Astrocyte (in vitro differentiated cells and primary cell): ENCODE data around the gene TACR2. TPM values are rescaled to one million over a fixed set of nuclear protein-coding genes. Genes with fewer than 3 reads are reported as not detected.
A peak's percentile ranks its signal among the peaks of the same experiment; 100 is the strongest.

Experiments used
- DNase-seq: peaks from one replicate; pipeline ENCODE4 v3.0.0-alpha.2; 2010; ENCODE audit warnings: low read depth
- FAIRE-seq: peaks from 2 replicates; lab custom pipeline; 2011; peaks lifted over from hg19 to GRCh38; lab: Jason Lieb, UNC
- H2AFZ ChIP-seq: 2 replicates; pipeline ENCODE4 v1.6.0; 2012; ENCODE audit warnings: low read depth, low read length, inconsistent platforms
- H3K27ac ChIP-seq: 2 replicates; pipeline ENCODE4 v1.5.1; 2011; ENCODE audit warnings: low read depth, low read length, inconsistent platforms
- H3K27me3 ChIP-seq: 2 replicates; pipeline ENCODE4 v1.6.0; 2011; ENCODE audit warnings: low read length, inconsistent platforms; ENCODE audit not compliant: insufficient read depth
- H3K36me3 ChIP-seq: 2 replicates; pipeline ENCODE4 v1.5.1; 2011; ENCODE audit warnings: low read length, inconsistent platforms; ENCODE audit not compliant: insufficient read depth
- H3K4me1 ChIP-seq: 2 replicates; pipeline ENCODE4 v1.5.1; 2011; ENCODE audit warnings: low read length, inconsistent platforms; ENCODE audit not compliant: insufficient read depth
- H3K4me2 ChIP-seq: 2 replicates; pipeline ENCODE4 v1.6.0; 2012; ENCODE audit warnings: low read length, inconsistent platforms
- H3K4me3 ChIP-seq: 2 replicates; pipeline ENCODE4 v1.5.1; 2011; ENCODE audit warnings: low read depth, mild to moderate bottlenecking, low read length, inconsistent platforms; ENCODE audit not compliant: insufficient read depth
- H3K79me2 ChIP-seq: 2 replicates; pipeline ENCODE4 v1.6.0; 2012; ENCODE audit warnings: mild to moderate bottlenecking, low read length, inconsistent platforms; ENCODE audit not compliant: insufficient read depth
- H3K9ac ChIP-seq: 2 replicates; pipeline ENCODE4 v1.6.0; 2012; ENCODE audit warnings: mild to moderate bottlenecking, low read length, inconsistent platforms
- H3K9me3 ChIP-seq: 2 replicates; pipeline ENCODE4 v1.5.1; 2012; ENCODE audit warnings: low read depth, mild to moderate bottlenecking, low read length, inconsistent platforms; ENCODE audit not compliant: insufficient read depth
- H4K20me1 ChIP-seq: 2 replicates; pipeline ENCODE4 v1.6.0; 2012; ENCODE audit warnings: low read length, inconsistent platforms; ENCODE audit not compliant: insufficient read depth
- H3K27ac Mint-ChIP-seq: one replicate; pipeline ENCODE4 v1.8.0; 2021; ENCODE audit warnings: mild to moderate bottlenecking, mixed read lengths; ENCODE audit not compliant: unreplicated experiment
- H3K27me3 Mint-ChIP-seq: one replicate; pipeline ENCODE4 v1.8.0; 2021; ENCODE audit warnings: low read depth, mixed read lengths; ENCODE audit not compliant: unreplicated experiment
- H3K36me3 Mint-ChIP-seq: one replicate; pipeline ENCODE4 v1.8.0; 2021; ENCODE audit warnings: low read depth, mixed read lengths; ENCODE audit not compliant: unreplicated experiment
- H3K4me1 Mint-ChIP-seq: one replicate; pipeline ENCODE4 v1.8.0; 2021; ENCODE audit warnings: low read depth, mixed read lengths; ENCODE audit not compliant: unreplicated experiment
- H3K4me3 Mint-ChIP-seq: one replicate; pipeline ENCODE4 v1.8.0; 2021; ENCODE audit warnings: mild to moderate bottlenecking, moderate library complexity, mixed read lengths; ENCODE audit not compliant: unreplicated experiment
- H3K9me3 Mint-ChIP-seq: one replicate; pipeline ENCODE4 v1.8.0; 2021; ENCODE audit warnings: mild to moderate bottlenecking, mixed read lengths; ENCODE audit not compliant: unreplicated experiment
- EZH2 ChIP-seq: IDR thresholded peaks from 2 replicates; pipeline ENCODE4 v1.6.1; 2012; ENCODE audit warnings: mild to moderate bottlenecking, low read length, inconsistent platforms; ENCODE audit not compliant: insufficient read depth
- total RNA-seq: library from RNA; stranded (reverse); gene quantifications from 2 replicates; pipeline ENCODE4 v1.2.1, GENCODE V29; 2021
- TF ChIP-seq, protein P1 (sequence below): IDR thresholded peaks from 2 replicates; pipeline ENCODE4 v1.5.1; 2011; ENCODE audit warnings: low read depth, mild to moderate bottlenecking, inconsistent platforms, low read length, moderate library complexity; ENCODE audit not compliant: insufficient read depth

TACR2 gene
- total RNA-seq, 1 donor from 2014 or later: not detected

DNA sequence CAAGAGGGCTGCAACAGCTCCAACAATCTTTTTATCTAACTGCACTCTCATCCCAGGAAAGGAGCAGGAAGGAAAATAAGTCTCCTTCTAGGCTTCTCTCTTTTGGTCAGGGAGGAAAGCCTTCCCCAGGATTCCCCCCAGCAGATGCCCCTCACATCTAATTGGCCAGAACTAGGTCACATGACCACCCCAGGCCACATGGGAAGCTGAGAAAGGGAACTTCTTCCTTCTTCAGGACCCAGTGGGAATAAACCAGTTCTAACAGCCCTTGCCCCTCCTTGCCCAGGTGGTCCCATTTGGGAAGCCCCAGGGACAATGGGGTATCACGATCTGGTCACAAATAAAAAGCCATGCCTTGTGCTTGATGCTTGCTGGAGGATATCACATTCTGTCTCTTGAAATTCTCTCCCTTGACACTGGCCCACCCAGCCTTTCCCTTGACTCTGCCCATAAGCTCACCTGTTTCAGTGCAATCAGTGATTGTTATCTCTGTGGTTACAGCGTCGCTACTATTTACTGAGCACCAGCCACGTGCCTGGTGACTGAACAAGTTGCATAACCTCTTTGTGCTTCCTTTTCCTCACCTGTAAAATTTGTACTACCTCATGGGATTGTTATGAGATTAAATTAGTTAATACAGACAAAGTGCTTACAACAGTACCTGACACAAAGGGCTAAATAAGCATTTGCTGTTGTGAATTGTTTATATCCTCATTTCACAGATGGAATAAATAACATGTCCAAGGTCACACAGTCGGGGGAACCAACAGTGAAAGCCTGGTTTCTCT is 9.0 kb upstream of the TACR2 start:
- no peak overlapping the region for H2AFZ ChIP-seq
- H3K27ac ChIP-seq: no peak overlapping the region
- H3K9me3 ChIP-seq: no peaks in the 10 kb centered on the region
- H3K27me3 ChIP-seq: peaks cover 2% of the 10 kb centered on the region
- Mint-ChIP-seq H3K27me3 (peaks cover 9% of the 10 kb centered on the region), H3K27ac (no peak overlapping the region), H3K4me1 (no peaks in the 10 kb centered on the region), H3K9me3 (no peaks in the 10 kb centered on the region), H3K4me3 (peak overlapping the region; percentile 34), H3K36me3 (peaks cover 2% of the 10 kb centered on the region)
- no peak overlapping the region for H3K9ac ChIP-seq
- H3K4me3 ChIP-seq: no peak overlapping the region
- TF ChIP-seq, protein P1, sequence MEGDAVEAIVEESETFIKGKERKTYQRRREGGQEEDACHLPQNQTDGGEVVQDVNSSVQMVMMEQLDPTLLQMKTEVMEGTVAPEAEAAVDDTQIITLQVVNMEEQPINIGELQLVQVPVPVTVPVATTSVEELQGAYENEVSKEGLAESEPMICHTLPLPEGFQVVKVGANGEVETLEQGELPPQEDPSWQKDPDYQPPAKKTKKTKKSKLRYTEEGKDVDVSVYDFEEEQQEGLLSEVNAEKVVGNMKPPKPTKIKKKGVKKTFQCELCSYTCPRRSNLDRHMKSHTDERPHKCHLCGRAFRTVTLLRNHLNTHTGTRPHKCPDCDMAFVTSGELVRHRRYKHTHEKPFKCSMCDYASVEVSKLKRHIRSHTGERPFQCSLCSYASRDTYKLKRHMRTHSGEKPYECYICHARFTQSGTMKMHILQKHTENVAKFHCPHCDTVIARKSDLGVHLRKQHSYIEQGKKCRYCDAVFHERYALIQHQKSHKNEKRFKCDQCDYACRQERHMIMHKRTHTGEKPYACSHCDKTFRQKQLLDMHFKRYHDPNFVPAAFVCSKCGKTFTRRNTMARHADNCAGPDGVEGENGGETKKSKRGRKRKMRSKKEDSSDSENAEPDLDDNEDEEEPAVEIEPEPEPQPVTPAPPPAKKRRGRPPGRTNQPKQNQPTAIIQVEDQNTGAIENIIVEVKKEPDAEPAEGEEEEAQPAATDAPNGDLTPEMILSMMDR: no peak
- no peak for TF ChIP-seq EZH2
- no peaks in the 10 kb centered on the region for H3K4me1 ChIP-seq
- H4K20me1 ChIP-seq: no peaks in the 10 kb centered on the region
- no peak for FAIRE-seq
- no peak for DNase-seq
- H3K4me2 ChIP-seq: no peak overlapping the region
- H3K36me3 ChIP-seq: no peaks in the 10 kb centered on the region
- no peaks in the 10 kb centered on the region for H3K79me2 ChIP-seq

DNA sequence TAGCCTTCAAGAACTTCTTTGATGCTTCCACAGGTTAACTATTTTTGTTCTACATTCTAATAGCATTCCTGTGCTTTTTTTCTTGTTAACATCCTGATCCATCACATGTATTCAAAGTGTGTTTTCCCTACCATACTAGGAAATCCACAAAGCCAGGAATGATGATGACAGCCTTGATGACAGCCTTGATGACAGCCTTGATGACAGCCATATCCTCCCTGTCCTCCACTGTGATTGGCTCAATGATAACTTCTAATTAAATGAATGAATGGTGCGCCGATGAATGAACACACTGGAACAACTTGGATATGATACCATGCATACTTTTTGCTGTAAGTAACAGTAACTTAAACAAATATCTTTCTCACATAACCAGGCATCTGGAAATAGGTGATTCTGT is 8.3 kb upstream of the TACR2 start:
- H3K27me3 Mint-ChIP-seq: peaks cover 10% of the 10 kb centered on the region
- DNase-seq: no peak
- no peak for FAIRE-seq
- no peaks in the 10 kb centered on the region for H3K4me1 Mint-ChIP-seq
- Histone ChIP-seq H3K9ac (no peak overlapping the region), H3K4me1 (no peaks in the 10 kb centered on the region), H4K20me1 (no peaks in the 10 kb centered on the region), H2AFZ (no peak overlapping the region), H3K27me3 (peaks cover 2% of the 10 kb centered on the region), H3K27ac (no peak overlapping the region), H3K9me3 (no peaks in the 10 kb centered on the region), H3K36me3 (no peaks in the 10 kb centered on the region), H3K4me3 (no peak overlapping the region), H3K4me2 (no peak overlapping the region), H3K79me2 (no peaks in the 10 kb centered on the region)
- no peaks in the 10 kb centered on the region for H3K9me3 Mint-ChIP-seq
- H3K36me3 Mint-ChIP-seq: peaks cover 2% of the 10 kb centered on the region
- H3K4me3 Mint-ChIP-seq: no peak overlapping the region
- TF ChIP-seq, protein P1: no peak
- no peak for TF ChIP-seq EZH2
- H3K27ac Mint-ChIP-seq: no peak overlapping the region

DNA sequence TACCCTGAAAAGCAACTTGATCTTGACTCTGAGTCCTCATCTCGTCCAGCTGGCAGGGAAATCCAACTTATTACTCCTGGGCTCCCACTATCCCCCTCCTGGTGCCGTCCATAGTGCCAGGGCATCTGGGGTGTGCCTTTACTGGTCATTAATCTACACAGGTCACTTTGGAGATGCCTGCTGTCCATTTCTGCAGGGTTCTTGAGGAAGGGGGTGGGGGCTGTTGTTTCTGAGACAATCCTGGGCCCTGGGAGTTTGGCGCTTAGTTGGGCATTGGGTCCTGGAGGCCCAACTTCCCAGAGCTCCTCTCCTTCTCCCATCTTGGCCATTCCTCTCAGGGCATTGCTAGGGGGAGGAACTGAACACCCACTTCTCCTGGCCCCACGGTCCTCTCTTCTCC is 6.0 kb upstream of the TACR2 start:
- Histone ChIP-seq H3K9me3 (no peaks in the 10 kb centered on the region), H3K27ac (no peak overlapping the region), H3K27me3 (peaks cover 4% of the 10 kb centered on the region), H3K4me3 (no peak overlapping the region), H3K4me1 (no peaks in the 10 kb centered on the region), H3K79me2 (no peaks in the 10 kb centered on the region), H3K9ac (no peak overlapping the region), H3K4me2 (no peak overlapping the region), H3K36me3 (no peaks in the 10 kb centered on the region), H2AFZ (no peak overlapping the region), H4K20me1 (no peaks in the 10 kb centered on the region)
- Mint-ChIP-seq H3K27me3 (peaks cover 19% of the 10 kb centered on the region), H3K27ac (no peak overlapping the region), H3K4me1 (no peaks in the 10 kb centered on the region), H3K36me3 (peaks cover 2% of the 10 kb centered on the region), H3K9me3 (no peaks in the 10 kb centered on the region), H3K4me3 (no peak overlapping the region)
- FAIRE-seq (no peak), DNase-seq (no peak)
- TF ChIP-seq EZH2: no peak
- TF ChIP-seq, protein P1: no peak
